Activated CD4-positive, CD25-positive, alpha-beta regulatory T cell treated with anti-CD3 and anti-CD28 coated beads, Interleukin-2, amount 50 U/mL, for 72 hours (primary cell): Measurements from ENCODE around the gene RAB36.

Experiments
- DNase-seq: peaks from one replicate; pipeline ENCODE4 v3.0.0; 2021

Gene RAB36

DNA sequence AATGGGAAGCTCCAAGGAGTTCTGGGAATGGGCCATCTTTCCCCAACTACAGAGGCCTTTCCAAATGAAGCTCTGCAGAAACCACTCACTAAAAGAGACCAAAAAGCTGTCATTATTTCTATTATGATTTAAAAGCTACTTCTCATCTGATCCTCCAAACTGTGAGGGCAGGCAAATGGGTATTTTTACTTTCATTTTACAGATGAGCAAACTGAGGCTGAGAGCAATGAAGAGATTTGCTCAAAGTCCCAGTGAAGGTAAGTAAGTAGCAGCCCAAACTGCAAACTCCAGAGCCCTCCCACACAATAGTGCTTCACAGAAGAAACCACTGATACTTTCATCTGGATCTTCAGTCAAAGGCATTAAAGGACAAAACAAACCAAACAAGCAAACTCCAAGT, 4.9 kb upstream of the RAB36 start:
- DNase-seq: no peak

- no peak for DNase-seq
Measured at GRCh38 chr22:23142546-23143105, 2.7 kb upstream of the RAB36 start.

DNA sequence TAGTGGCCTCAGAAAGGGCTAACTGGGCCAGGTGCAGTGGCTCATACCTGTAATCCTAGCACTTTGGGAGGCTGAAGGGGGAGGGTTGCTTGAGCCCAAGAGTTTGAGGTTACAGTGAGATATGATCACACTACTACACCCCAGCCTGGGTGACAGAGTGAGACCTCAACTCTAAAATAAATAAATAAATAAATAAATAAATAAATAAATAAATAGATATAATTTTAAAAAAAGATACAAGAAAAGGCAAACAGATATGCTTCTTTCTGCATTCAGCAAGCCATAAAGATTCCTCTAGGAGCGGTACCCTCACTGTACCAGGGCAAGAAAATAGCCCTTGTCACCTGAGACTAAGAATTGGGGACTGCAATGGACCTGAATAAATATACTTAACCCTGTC, 2.2 kb upstream of the RAB36 start:
- no peak for DNase-seq

GRCh38 chr22:23144432-23144831, 845 bp upstream of the RAB36 start:
- DNase-seq: no peak

- DNase-seq: no peak
Measured at GRCh38 chr22:23145878-23146470, 697 bp downstream of the RAB36 start.

- no peak for DNase-seq
Measured at GRCh38 chr22:23146478-23147205, 1.4 kb downstream of the RAB36 start.

GRCh38 chr22:23147617-23148387, 2.5 kb downstream of the RAB36 start:
- no peak for DNase-seq

GRCh38 chr22:23149743-23150238, 4.5 kb downstream of the RAB36 start:
- DNase-seq: no peak

- DNase-seq: no peak
Measured at GRCh38 chr22:23150762-23151161, 5.5 kb downstream of the RAB36 start.

GRCh38 chr22:23151827-23152226, 6.5 kb downstream of the RAB36 start:
- no peak for DNase-seq

GRCh38 chr22:23152238-23153114, 7.2 kb downstream of the RAB36 start:
- DNase-seq: no peak

GRCh38 chr22:23153994-23154393, 8.7 kb downstream of the RAB36 start:
- no peak for DNase-seq

DNA sequence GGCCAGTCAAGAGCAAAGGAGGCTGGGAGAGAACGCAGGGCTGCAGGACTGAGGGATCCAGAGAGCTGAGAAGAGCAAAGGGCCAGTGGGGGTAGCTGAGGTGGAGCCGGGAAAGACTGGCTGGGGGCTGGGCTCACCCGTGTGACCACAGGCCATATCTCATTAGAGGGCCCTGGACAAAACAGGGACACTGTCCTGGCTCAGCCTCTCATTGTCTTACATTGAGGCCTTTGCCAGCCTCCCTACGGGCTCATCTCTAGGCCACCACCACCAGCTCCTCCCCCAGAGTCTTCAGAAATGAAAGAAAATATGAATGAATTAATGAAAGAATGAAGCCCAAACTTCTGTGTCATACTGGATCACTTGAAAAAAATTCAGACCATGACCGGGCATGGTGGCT, 9.2 kb downstream of the RAB36 start:
- DNase-seq: no peak

DNA sequence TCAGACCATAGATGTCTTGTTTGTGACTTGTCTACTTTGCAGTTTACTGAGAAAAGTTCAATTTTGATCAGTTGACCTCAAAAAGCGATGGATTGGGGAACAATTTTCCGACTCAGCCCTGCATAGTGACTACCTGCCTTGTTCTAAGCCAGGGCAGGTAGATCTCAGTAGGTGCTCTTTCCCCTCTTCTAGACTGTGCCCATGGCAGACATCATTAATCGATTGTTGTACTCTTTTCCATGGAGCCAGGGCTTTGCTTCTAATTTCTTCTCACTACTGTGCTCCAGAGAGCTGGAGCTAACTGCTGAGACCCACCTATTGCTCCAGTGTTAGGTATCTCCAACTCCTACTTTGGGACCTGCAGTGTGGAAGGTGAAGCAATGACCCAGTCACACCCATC, 9.9 kb downstream of the RAB36 start:
- DNase-seq: no peak

DNA sequence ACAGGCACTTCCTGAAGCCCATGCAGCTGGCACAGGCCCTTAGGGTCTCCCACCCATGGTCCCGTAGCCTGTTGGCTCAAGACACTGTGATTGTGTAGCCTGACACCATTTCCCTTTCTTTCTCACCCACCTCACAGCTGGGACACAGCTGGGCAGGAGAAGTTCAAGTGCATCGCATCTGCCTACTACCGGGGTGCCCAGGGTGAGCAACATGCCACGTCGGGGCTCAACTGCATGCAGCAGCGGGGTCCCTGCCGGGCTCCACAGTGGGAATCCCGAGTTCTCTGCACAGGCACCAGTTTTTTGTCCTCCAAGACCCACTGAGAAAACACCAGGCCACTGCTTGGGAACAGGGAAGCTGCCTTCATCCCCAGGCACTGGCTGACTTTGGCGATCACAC, 10.6 kb downstream of the RAB36 start:
- no peak for DNase-seq

DNA sequence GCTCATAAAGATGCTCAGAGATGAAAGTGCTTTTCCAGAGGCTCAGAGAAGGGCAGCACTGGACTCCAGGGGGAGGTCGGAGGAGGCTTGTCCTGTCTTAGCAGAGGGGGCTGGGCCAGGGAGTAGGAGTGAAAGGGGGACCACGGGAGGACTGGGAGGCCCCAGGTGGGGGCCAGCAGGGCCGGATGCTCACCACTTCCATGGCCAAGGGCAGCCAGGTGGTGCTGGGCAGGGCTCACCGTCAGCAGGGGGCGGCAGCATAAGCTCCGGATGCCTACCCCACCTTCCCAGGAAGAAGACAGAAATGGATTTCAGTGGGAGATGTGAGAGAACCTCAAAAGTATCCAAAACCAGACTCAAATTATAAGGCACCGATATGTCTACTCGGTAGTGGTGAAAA, 11.0 kb downstream of the RAB36 start:
- no peak for DNase-seq

DNA sequence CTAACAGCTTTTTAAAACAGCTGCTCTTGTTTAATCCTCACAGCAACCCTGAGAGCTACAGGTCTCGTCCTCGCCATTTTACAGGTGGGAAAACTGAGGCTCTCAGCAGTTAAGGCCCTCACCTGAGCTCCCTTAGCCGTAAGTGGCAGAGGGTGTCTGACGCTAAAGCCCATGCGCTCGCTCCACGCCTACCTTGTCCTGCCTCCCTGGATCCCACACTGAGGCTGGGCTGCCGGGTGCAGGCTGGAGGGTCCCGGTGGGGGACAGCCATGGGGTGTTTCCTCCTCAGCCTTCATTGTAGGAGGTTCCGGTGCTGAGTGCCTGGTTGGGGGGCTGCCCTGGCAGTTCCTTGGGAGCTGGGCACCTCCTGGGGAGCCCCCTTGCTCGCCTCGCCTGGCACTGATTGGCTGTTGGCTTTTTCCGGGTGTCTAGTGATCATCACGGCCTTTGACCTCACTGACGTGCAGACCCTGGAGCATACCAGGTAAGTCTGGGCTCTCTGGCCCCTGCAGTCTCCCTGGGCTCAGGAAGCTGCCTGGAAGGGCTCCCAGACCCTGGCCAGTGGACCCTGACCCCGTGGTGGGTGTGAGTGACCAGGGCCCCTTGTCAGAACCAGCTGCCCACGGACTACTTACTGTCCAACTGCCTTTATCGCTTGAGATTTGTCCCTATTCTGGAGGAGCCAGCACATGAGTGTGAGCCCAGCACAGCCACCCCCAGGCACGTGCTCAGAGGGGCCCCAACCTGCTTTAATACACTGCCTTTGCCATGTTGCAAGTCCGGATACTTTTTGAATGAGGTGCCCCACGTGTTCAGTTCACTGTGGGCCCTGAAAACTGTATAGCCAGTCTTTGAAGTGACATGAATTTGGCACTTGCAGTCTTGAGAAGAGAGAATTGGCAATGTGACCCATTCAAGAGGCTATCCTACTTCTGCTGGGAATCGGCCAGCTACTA, 12.6 kb downstream of the RAB36 start:
- DNase-seq: no peak

GRCh38 chr22:23158516-23159290, 13.4 kb downstream of the RAB36 start:
- DNase-seq: no peak

GRCh38 chr22:23159291-23159630, 14.0 kb downstream of the RAB36 start:
- DNase-seq: no peak

DNA sequence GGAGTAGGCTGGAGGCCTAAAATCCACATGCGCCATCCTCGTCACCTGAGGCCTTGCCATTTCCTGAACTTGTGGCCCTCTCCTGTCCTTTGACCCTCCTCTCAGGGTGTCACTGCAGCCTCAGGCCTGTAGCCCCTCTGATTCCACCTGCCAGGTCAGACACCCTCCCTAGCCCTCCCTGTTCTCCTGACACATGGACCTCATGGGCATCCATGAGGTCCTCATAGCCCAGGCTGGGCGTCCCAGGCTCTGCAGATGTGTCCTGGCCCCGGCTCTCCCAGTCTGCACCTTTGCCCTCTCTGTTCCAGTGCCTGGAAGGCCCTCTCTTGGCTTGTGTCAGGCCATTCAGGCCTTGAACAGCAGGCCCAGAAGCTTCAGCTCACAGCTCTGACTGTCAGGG, 15.8 kb downstream of the RAB36 start:
- DNase-seq: no peak

DNA sequence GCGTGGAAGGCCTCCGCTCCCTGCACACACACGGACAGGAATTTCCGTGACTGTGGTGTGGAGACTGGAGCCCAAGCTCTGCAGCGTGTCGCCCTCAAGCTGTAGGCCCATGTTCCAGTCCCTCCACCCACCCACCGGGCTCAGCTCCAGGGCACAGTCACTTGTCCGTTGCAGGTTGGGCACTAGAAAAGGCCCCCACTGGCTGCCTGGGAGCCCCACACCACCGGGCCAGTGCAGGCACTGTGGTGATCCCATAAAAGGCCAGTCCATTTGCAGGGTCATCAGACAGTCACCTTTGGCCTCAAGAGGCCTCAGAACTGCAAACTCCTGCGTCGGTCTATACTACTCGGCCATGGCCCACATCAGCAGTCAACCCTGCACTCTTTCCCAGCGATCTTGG, 16.3 kb downstream of the RAB36 start:
- DNase-seq: no peak
